Measurements from ENCODE around the gene PMS2. TPM values are rescaled to one million over a fixed set of nuclear protein-coding genes. Genes with fewer than 3 reads are reported as not detected.
"Not testable (repeated sequence)": the region's sequence is repeated elsewhere in the genome, so short reads cannot be mapped to it uniquely, and the experiment has no call there.

Gene PMS2
- total RNA-seq (2014; rRNA removed; shearing (Covaris generic); ENCODE audit: low replicate concordance) = 30.3 and 32.0 TPM in 2 replicates

GRCh38 chr7:6008668-6009611 lies at the start of gene PMS2, which contains the start of gene AIMP2:
Gene PMS2, minus strand, starts transcription at chr7:6009049. Its CDS starts 30 bp downstream, at chr7:6009019.
Gene AIMP2, plus strand, starts transcription at chr7:6009272. Its CDS starts 92 bp downstream, at chr7:6009364.
- H3K27me3 ChIP-seq (ENCODE audit: low read length) = no peaks in the 10 kb centered on the region
- peak within 1 kb of the TSS; percentile 99 for H3K9ac ChIP-seq (ENCODE audit: low read length)
- H3K36me3 ChIP-seq (ENCODE audit: insufficient read depth, low read length) = peaks cover 18% of the 10 kb centered on the region; the same call in 1 of the 2 replicates
- peaks cover 73% of the 10 kb centered on the region for H3K79me2 ChIP-seq (ENCODE audit: low read length)
- peak within 1 kb of the TSS; percentile 98 for H3K4me3 ChIP-seq (ENCODE audit: low read length)
- peak within 1 kb of the TSS; percentile 94 for H3K27ac ChIP-seq (ENCODE audit: low read length)
- H3K4me1 ChIP-seq (ENCODE audit: low read length) = peaks cover 28% of the 10 kb centered on the region
- H3K4me2 ChIP-seq (ENCODE audit: low read depth, low read length, poor library complexity, severe bottlenecking) = peak within 1 kb of the TSS; percentile 93
- no peaks in the 10 kb centered on the region for H3K9me2 ChIP-seq (replicated peaks; ENCODE audit: insufficient read depth, low read length)
- H2AFZ ChIP-seq (ENCODE audit: low read length) = peak within 1 kb of the TSS; percentile 67; the same call in 1 of the 2 replicates
- H3K9me3 ChIP-seq (ENCODE audit: low read length) = no peaks in the 10 kb centered on the region
- H4K20me1 ChIP-seq (ENCODE audit: insufficient read depth, low read depth, low read length) = no peaks in the 10 kb centered on the region
- peak; percentile 99 for DNase-seq

- H3K27ac ChIP-seq (ENCODE audit: low read length) = no peak overlapping the region
These were observed 48.7 kb upstream of the PMS2 start for GRCh38 chr7:6057316-6058129.

GRCh38 chr7:6056616-6057015 lies 47.8 kb upstream of the PMS2 start:
- Histone ChIP-seq H3K27ac (ENCODE audit: low read length) (no peak overlapping the region), H3K4me2 (ENCODE audit: low read depth, low read length, poor library complexity, severe bottlenecking) (peak overlapping the region; percentile 83), H3K4me1 (ENCODE audit: low read length) (peaks cover 21% of the 10 kb centered on the region), H3K4me3 (ENCODE audit: low read length) (no peak overlapping the region), H3K9ac (ENCODE audit: low read length) (no peak overlapping the region), H3K27me3 (ENCODE audit: low read length) (no peaks in the 10 kb centered on the region), H3K36me3 (ENCODE audit: insufficient read depth, low read length) (peaks cover 10% of the 10 kb centered on the region), H3K9me3 (ENCODE audit: low read length) (no peaks in the 10 kb centered on the region), H3K9me2 (replicated peaks; ENCODE audit: insufficient read depth, low read length) (no peaks in the 10 kb centered on the region), H3K79me2 (ENCODE audit: low read length) (peaks cover 50% of the 10 kb centered on the region), H4K20me1 (ENCODE audit: insufficient read depth, low read depth, low read length) (peaks cover 7% of the 10 kb centered on the region; the same call in 1 of the 2 replicates), H2AFZ (ENCODE audit: low read length) (no peak overlapping the region)
- DNase-seq = no peak

More at GRCh38 chr7:6057316-6058129, 48.7 kb upstream of the PMS2 start:
- H4K20me1 ChIP-seq (ENCODE audit: insufficient read depth, low read depth, low read length) = peaks cover 7% of the 10 kb centered on the region; the same call in 1 of the 2 replicates
- H3K4me2 ChIP-seq (ENCODE audit: low read depth, low read length, poor library complexity, severe bottlenecking) = peak overlapping the region; percentile 83
- H3K27me3 ChIP-seq (ENCODE audit: low read length) = no peaks in the 10 kb centered on the region
- H2AFZ ChIP-seq (ENCODE audit: low read length) = no peak overlapping the region
- peaks cover 10% of the 10 kb centered on the region for H3K36me3 ChIP-seq (ENCODE audit: insufficient read depth, low read length)
- H3K4me1 ChIP-seq (ENCODE audit: low read length) = peaks cover 21% of the 10 kb centered on the region
- H3K4me3 ChIP-seq (ENCODE audit: low read length) = peak overlapping the region; percentile 98
- H3K9me3 ChIP-seq (ENCODE audit: low read length) = no peaks in the 10 kb centered on the region
- peaks cover 48% of the 10 kb centered on the region for H3K79me2 ChIP-seq (ENCODE audit: low read length)
- H3K9me2 ChIP-seq (replicated peaks; ENCODE audit: insufficient read depth, low read length) = no peaks in the 10 kb centered on the region
- H3K9ac ChIP-seq (ENCODE audit: low read length) = peak overlapping the region; percentile 98
- no peak for DNase-seq

- not testable (repeated sequence) for H3K27ac ChIP-seq (ENCODE audit: low read length); H2AFZ ChIP-seq (ENCODE audit: low read length); H3K9me2 ChIP-seq (replicated peaks; ENCODE audit: insufficient read depth, low read length); H3K27me3 ChIP-seq (ENCODE audit: low read length); DNase-seq; H3K4me1 ChIP-seq (ENCODE audit: low read length); H3K4me3 ChIP-seq (ENCODE audit: low read length); H3K9ac ChIP-seq (ENCODE audit: low read length); H3K9me3 ChIP-seq (ENCODE audit: low read length); H3K4me2 ChIP-seq (ENCODE audit: low read depth, low read length, poor library complexity, severe bottlenecking); H4K20me1 ChIP-seq (ENCODE audit: insufficient read depth, low read depth, low read length)
- peaks cover 24% of the 10 kb centered on the region for H3K36me3 ChIP-seq (ENCODE audit: insufficient read depth, low read length)
- H3K79me2 ChIP-seq (ENCODE audit: low read length) = peaks cover 28% of the 10 kb centered on the region
These were observed 42.3 kb upstream of the PMS2 start for GRCh38 chr7:6051185-6051584.

- no peaks in the 10 kb centered on the region for H4K20me1 ChIP-seq (ENCODE audit: insufficient read depth, low read depth, low read length)
- H3K27me3 ChIP-seq (ENCODE audit: low read length) = no peaks in the 10 kb centered on the region
- no peak for DNase-seq
- H3K4me3 ChIP-seq (ENCODE audit: low read length) = no peak overlapping the region
- no peaks in the 10 kb centered on the region for H3K9me3 ChIP-seq (ENCODE audit: low read length)
- peaks cover 33% of the 10 kb centered on the region for H3K36me3 ChIP-seq (ENCODE audit: insufficient read depth, low read length)
- no peak overlapping the region for H3K4me2 ChIP-seq (ENCODE audit: low read depth, low read length, poor library complexity, severe bottlenecking)
- H2AFZ ChIP-seq (ENCODE audit: low read length) = no peak overlapping the region
- no peaks in the 10 kb centered on the region for H3K4me1 ChIP-seq (ENCODE audit: low read length)
- H3K9me2 ChIP-seq (replicated peaks; ENCODE audit: insufficient read depth, low read length) = no peaks in the 10 kb centered on the region
- peaks cover 14% of the 10 kb centered on the region for H3K79me2 ChIP-seq (ENCODE audit: low read length)
- no peak overlapping the region for H3K9ac ChIP-seq (ENCODE audit: low read length)
- H3K27ac ChIP-seq (ENCODE audit: low read length) = no peak overlapping the region
These were observed 40.9 kb upstream of the PMS2 start for GRCh38 chr7:6049780-6050179.

- H3K79me2 ChIP-seq (ENCODE audit: low read length) = peaks cover 28% of the 10 kb centered on the region
- H3K27ac ChIP-seq (ENCODE audit: low read length) = no peak overlapping the region
- H3K9ac ChIP-seq (ENCODE audit: low read length) = no peak overlapping the region
- H3K9me2 ChIP-seq (replicated peaks; ENCODE audit: insufficient read depth, low read length) = no peaks in the 10 kb centered on the region
- H3K9me3 ChIP-seq (ENCODE audit: low read length) = no peaks in the 10 kb centered on the region
- H3K36me3 ChIP-seq (ENCODE audit: insufficient read depth, low read length) = peaks cover 36% of the 10 kb centered on the region; the same call in 1 of the 2 replicates
- H3K4me2 ChIP-seq (ENCODE audit: low read depth, low read length, poor library complexity, severe bottlenecking) = no peak overlapping the region
- H3K27me3 ChIP-seq (ENCODE audit: low read length) = no peaks in the 10 kb centered on the region
- no peaks in the 10 kb centered on the region for H3K4me1 ChIP-seq (ENCODE audit: low read length)
- DNase-seq = no peak
- H2AFZ ChIP-seq (ENCODE audit: low read length) = no peak overlapping the region
- no peaks in the 10 kb centered on the region for H4K20me1 ChIP-seq (ENCODE audit: insufficient read depth, low read depth, low read length)
- H3K4me3 ChIP-seq (ENCODE audit: low read length) = no peak overlapping the region
These were observed 26.8 kb upstream of the PMS2 start for GRCh38 chr7:6035686-6036085.

GRCh38 chr7:6035165-6035564 lies 26.3 kb upstream of the PMS2 start:
- Histone ChIP-seq H3K36me3 (ENCODE audit: insufficient read depth, low read length) (peaks cover 32% of the 10 kb centered on the region; the same call in 1 of the 2 replicates), H4K20me1 (ENCODE audit: insufficient read depth, low read depth, low read length) (no peaks in the 10 kb centered on the region), H3K9me2 (replicated peaks; ENCODE audit: insufficient read depth, low read length) (no peaks in the 10 kb centered on the region), H3K27me3 (ENCODE audit: low read length) (no peaks in the 10 kb centered on the region), H3K4me2 (ENCODE audit: low read depth, low read length, poor library complexity, severe bottlenecking) (no peak overlapping the region), H3K79me2 (ENCODE audit: low read length) (peaks cover 28% of the 10 kb centered on the region), H3K9me3 (ENCODE audit: low read length) (no peaks in the 10 kb centered on the region), H2AFZ (ENCODE audit: low read length) (no peak overlapping the region), H3K27ac (ENCODE audit: low read length) (no peak overlapping the region), H3K4me1 (ENCODE audit: low read length) (no peaks in the 10 kb centered on the region), H3K9ac (ENCODE audit: low read length) (no peak overlapping the region), H3K4me3 (ENCODE audit: low read length) (no peak overlapping the region)
- DNase-seq = no peak

- Histone ChIP-seq H3K9me3 (ENCODE audit: low read length) (no peaks in the 10 kb centered on the region), H3K27ac (ENCODE audit: low read length) (no peak overlapping the region), H2AFZ (ENCODE audit: low read length) (no peak overlapping the region), H3K9me2 (replicated peaks; ENCODE audit: insufficient read depth, low read length) (no peaks in the 10 kb centered on the region), H4K20me1 (ENCODE audit: insufficient read depth, low read depth, low read length) (no peaks in the 10 kb centered on the region), H3K4me2 (ENCODE audit: low read depth, low read length, poor library complexity, severe bottlenecking) (no peak overlapping the region), H3K4me1 (ENCODE audit: low read length) (no peaks in the 10 kb centered on the region), H3K79me2 (ENCODE audit: low read length) (peaks cover 26% of the 10 kb centered on the region), H3K27me3 (ENCODE audit: low read length) (no peaks in the 10 kb centered on the region), H3K36me3 (ENCODE audit: insufficient read depth, low read length) (peaks cover 36% of the 10 kb centered on the region), H3K9ac (ENCODE audit: low read length) (no peak overlapping the region), H3K4me3 (ENCODE audit: low read length) (no peak overlapping the region)
- DNase-seq = no peak
These were observed 23.8 kb upstream of the PMS2 start for GRCh38 chr7:6032641-6033040.
